Measurements from ENCODE around the gene ZSCAN10.

DNA sequence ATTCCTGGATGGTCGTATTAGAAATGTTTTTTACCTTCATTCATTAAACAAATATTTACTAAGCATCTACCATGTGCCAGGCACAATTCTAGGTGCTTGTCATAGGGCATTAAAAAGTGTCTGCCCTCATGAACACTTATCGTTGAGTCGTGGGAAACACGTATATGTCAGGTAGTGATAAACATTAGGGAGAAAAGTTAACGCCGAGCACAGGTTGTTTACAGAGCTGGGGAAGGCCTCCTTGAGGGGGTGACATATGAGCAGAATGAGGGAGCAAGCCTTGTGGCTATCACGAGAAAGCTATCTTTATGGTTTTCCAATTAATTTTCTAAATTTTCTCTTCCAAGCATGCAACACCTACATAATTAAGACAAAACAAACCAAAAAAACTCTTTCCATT lies 34.8 kb upstream of the ZSCAN10 start:
- TF ChIP-seq EP300 (IDR thresholded peaks at IDR 0.05; ENCODE audit: borderline replicate concordance), result no peak
- no peak for TF ChIP-seq NFIC (IDR thresholded peaks at IDR 0.05)
- no peak for TF ChIP-seq CREB1 (IDR thresholded peaks at IDR 0.05; ENCODE audit: low read depth)
- TF ChIP-seq TEAD4 (IDR thresholded peaks at IDR 0.05), result no peak
- TF ChIP-seq RAD21 (IDR thresholded peaks at IDR 0.05; ENCODE audit: low read depth), result no peak
- TF ChIP-seq TAF1 (IDR thresholded peaks at IDR 0.05; ENCODE audit: low read depth), result no peak
- no peak for TF ChIP-seq ZBTB7A (IDR thresholded peaks at IDR 0.05; ENCODE audit: low read depth)
- TF ChIP-seq EGR1 (IDR thresholded peaks at IDR 0.05), result no peak
- TF ChIP-seq, protein P1, sequence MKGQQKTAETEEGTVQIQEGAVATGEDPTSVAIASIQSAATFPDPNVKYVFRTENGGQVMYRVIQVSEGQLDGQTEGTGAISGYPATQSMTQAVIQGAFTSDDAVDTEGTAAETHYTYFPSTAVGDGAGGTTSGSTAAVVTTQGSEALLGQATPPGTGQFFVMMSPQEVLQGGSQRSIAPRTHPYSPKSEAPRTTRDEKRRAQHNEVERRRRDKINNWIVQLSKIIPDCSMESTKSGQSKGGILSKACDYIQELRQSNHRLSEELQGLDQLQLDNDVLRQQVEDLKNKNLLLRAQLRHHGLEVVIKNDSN (IDR thresholded peaks at IDR 0.05), result no peak
- no peak for TF ChIP-seq CEBPB (IDR thresholded peaks at IDR 0.05)
